Stimulated activated CD4-positive, alpha-beta T cell treated with anti-CD3 and anti-CD28 coated beads, Interleukin-12 subunit alpha, Interleukin-12 subunit beta, amount 100 ng/mL, for 24 hours (primary cell): Measurements from ENCODE around the gene NPR1.
A peak's percentile ranks its signal among the peaks of the same experiment; 100 is the strongest.
"Not testable (repeated sequence)": the region's sequence is repeated elsewhere in the genome, so short reads cannot be mapped to it uniquely, and the experiment has no call there.

Experiments
- DNase-seq, 2 experiments: peaks; one replicate each; pipeline ENCODE4 v3.0.0-alpha.2; 2020; ENCODE audit warnings: low read depth in 2 of 2

NPR1 gene

GRCh38 chr1:153649137-153649862 is 29.2 kb upstream of the NPR1 start:
- DNase-seq: no peak

- DNase-seq: no peak
Measured at GRCh38 chr1:153649863-153650235, 28.6 kb upstream of the NPR1 start.

- DNase-seq: no peak
Measured at GRCh38 chr1:153651771-153652170, 26.7 kb upstream of the NPR1 start.

- no peak for DNase-seq
Measured at GRCh38 chr1:153652805-153653500, 25.5 kb upstream of the NPR1 start.

- no peak for DNase-seq
Measured at GRCh38 chr1:153655333-153655732, 23.2 kb upstream of the NPR1 start.

- DNase-seq: peak; percentile 78 to 88
Measured at GRCh38 chr1:153658400-153659174, 19.9 kb upstream of the NPR1 start, which contains the start of gene SNAPIN. Gene SNAPIN (plus strand): TSS chr1:153658703. CDS start chr1:153658744, 41 bp downstream.

DNA sequence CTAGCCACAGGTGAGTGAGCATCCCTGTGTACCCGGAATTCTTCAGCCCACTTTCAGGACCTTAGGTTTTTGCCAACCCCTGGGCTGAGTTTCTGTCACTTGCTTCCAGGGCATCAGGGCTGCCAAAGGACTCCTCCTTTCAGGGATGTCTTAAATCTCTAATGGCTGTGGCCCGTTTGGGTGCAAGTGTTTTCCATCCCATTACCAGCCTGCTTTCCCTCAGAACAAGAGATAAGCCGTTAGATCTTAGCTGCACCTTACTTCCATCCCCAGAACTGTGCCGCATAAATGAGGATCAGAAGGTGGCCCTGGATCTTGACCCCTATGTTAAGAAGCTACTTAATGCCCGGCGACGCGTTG is 19.3 kb upstream of the NPR1 start:
- no peak for DNase-seq

DNA sequence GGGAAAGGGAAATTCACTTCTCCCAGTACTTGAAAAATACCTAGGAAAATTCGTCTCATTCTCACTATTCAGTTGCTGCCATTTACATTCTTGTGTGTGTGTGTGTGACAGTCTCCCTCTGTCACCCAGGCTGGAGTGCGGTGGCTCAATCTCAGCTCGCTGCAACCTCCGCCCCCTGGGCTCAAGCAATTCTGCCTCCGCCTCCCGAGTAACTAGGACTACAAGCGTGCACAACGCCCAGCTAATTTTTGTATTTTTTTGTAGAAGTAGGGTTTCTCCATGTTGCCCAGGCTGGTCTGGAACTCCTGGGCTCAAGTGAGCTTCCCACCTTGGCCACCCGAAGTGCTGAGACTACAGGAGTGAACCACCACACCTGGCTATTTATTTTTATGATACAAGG is 18.8 kb upstream of the NPR1 start:
- no peak for DNase-seq

GRCh38 chr1:153661111-153661708 is 17.3 kb upstream of the NPR1 start:
- DNase-seq: no peak

- DNase-seq: no peak
Measured at GRCh38 chr1:153662269-153662668, 16.2 kb upstream of the NPR1 start.

- DNase-seq: no peak
Measured at GRCh38 chr1:153663211-153663610, 15.3 kb upstream of the NPR1 start.

- no peak for DNase-seq
Measured at GRCh38 chr1:153667439-153667838, 11.0 kb upstream of the NPR1 start.

GRCh38 chr1:153668672-153669071 is 9.8 kb upstream of the NPR1 start:
- DNase-seq: not testable (repeated sequence)

DNA sequence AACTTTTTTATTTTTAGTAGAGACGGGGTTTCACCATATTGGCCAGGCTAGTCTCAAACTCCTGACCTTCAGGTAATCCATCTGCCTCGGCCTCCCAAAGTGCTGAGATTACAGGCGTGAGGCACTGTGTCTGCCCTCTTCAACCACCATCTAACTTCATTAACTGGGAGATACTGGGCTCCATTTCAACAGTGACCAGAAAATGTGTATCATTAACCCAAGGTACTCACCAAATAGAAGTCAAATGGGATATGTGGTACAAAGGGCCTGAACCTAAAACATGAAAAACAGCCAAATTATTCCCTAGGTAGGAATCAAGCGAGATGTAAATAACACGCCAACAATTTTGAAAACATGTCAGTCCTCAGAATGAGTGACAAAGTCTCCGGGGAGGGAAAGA is 8.9 kb upstream of the NPR1 start:
- no peak for DNase-seq

GRCh38 chr1:153670257-153670858 is 8.1 kb upstream of the NPR1 start:
- DNase-seq: no peak

DNA sequence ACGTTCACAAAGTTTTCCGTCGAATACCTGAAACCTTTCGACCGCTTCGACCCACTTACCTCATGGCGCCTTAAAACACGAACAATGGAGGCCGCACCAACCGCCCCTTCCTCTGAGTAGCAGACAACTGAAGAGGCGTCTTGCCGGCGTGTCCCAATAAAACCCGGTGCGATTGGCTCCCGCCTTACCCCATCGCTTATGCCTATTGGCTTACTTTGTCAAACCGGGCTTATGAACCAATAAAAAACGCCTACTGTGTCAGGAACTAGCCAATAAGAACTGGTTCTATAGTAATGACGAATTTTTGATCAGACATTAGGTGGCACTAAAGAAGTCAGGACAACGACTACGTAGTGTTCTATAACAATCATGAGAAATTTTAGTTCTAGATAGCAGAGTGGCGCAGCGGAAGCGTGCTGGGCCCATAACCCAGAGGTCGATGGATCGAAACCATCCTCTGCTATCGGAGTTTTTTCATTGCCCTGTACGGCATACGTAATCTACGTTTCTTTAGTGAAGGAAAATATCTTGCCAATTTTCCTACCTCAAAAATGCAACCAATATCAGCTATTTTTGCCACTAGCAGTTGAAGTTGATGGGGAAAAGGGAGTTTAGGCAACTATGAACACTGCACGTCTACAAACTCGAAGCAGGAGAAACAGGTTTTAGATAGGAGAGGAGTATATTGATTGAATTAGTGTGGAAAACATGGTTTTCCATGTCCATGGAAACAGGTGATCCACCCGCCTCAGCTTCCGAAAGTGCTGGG is 7.4 kb upstream of the NPR1 start, which contains the start of gene ILF2:
Gene ILF2 (minus strand): TSS at position 135 of the 769 bp plus-strand sequence. CDS start 71 bp downstream, at position 64.
- DNase-seq: peak; percentile 94 to 97

DNA sequence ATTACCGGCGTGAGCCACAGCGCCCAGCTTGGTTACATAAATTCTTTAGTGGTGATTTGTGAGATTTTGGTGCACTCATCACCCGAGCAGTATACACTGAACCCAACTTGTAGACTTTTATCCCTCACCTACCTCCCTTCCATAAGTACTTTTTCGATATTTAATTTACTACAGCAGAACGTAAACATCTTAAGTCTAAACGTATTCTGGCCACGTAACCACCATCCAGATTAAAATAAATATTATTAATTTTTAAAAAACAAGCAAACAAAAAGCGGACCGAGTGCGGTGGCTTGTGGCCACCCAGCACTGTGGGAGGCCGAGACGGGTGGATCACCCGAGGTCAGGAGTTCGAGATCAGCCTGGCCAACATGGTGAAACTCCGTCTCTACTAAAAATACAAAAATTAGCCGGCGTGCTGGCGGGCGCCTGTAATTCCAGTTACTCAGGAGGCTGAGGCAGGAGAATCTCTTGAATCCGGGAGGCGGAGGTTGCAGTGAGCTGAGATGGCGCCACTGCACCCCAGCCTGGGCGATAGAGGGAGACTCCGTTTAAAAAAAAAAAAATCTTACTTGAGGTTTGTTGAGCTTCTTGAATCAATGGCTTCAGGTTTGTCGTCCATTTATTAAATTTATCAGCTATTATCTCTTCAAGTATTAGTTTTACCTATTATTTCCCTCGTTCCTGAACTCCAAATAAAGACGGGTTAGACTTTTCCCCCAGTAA is 6.7 kb upstream of the NPR1 start:
- DNase-seq: peak; percentile 37 to 48

- DNase-seq: no peak
Measured at GRCh38 chr1:153673511-153673910, 5.0 kb upstream of the NPR1 start.

GRCh38 chr1:153677718-153678518 is 570 bp upstream of the NPR1 start:
- DNase-seq: no peak
